H1 (cell line): Measurements from ENCODE around the gene GPRASP2. TPM values are rescaled to one million over a fixed set of nuclear protein-coding genes. Genes with fewer than 3 reads are reported as not detected.

Source experiments
- BRCA1 ChIP-seq: IDR thresholded peaks from 2 replicates; pipeline ENCODE4 v1.6.1; 2012; ENCODE audit warnings: low read depth, low read length, improper control_type of control experiment
- CREB1 ChIP-seq: IDR thresholded peaks from 2 replicates; pipeline ENCODE4 v1.6.1; 2012; ENCODE audit warnings: inconsistent platforms
- GABPA ChIP-seq: IDR thresholded peaks from 2 replicates; pipeline ENCODE4 v1.6.1; 2011; ENCODE audit warnings: mild to moderate bottlenecking, low read length, moderate library complexity, borderline replicate concordance; ENCODE audit not compliant: insufficient read depth
- HDAC2 ChIP-seq, 2 experiments: fragments of 300-600 bp in 1 of 2; sonication (generic) in 1 of 2; IDR thresholded peaks; 2 replicates each; pipeline ENCODE4 v1.6.1; 2011 to 2012; ENCODE audit warnings: low read depth in 2 of 2, low read length in 2 of 2, mild to moderate bottlenecking in 2 of 2, moderate library complexity in 2 of 2, borderline replicate concordance in 1 of 2, inconsistent platforms in 1 of 2
- KDM4A ChIP-seq: IDR thresholded peaks from one replicate; pipeline ENCODE4 v1.7.1; 2012; ENCODE audit warnings: low read depth, mild to moderate bottlenecking, moderate library complexity, low read length, inconsistent platforms; ENCODE audit not compliant: severe bottlenecking
- NANOG ChIP-seq: IDR thresholded peaks from 2 replicates; pipeline ENCODE4 v1.6.1; 2011; ENCODE audit warnings: low read length, low read depth, mild to moderate bottlenecking, inconsistent platforms; ENCODE audit not compliant: insufficient read depth, poor library complexity, severe bottlenecking
- POLR2AphosphoS5 ChIP-seq: IDR thresholded peaks from 2 replicates; pipeline ENCODE4 v1.6.1; 2011; ENCODE audit warnings: low read depth, low read length
- RBBP5 ChIP-seq: IDR thresholded peaks from 2 replicates; pipeline ENCODE4 v1.7.1; 2012; ENCODE audit warnings: low read depth, mild to moderate bottlenecking, inconsistent platforms, low read length, moderate library complexity, borderline replicate concordance
- SIX5 ChIP-seq: IDR thresholded peaks from 2 replicates; pipeline ENCODE4 v1.6.1; 2011; ENCODE audit warnings: mild to moderate bottlenecking, low read depth, low read length
- SP1 ChIP-seq: IDR thresholded peaks from 2 replicates; pipeline ENCODE4 v1.6.1; 2011; ENCODE audit warnings: low read depth, low read length
- SUZ12 ChIP-seq: fragments of 200-600 bp; sonication (generic); IDR thresholded peaks from 2 replicates; pipeline ENCODE4 v1.6.1; 2012; ENCODE audit warnings: mild to moderate bottlenecking, inconsistent platforms, low read length, moderate library complexity, mixed read lengths
- TAF1 ChIP-seq: IDR thresholded peaks from 2 replicates; pipeline ENCODE4 v1.6.1; 2011; ENCODE audit warnings: mild to moderate bottlenecking, low read depth, low read length
- TBP ChIP-seq: IDR thresholded peaks from 2 replicates; pipeline ENCODE4 v1.6.1; 2011; ENCODE audit warnings: low read depth, low read length, improper control_type of control experiment
- polyA plus RNA-seq, 7 experiments: library from polyadenylated mRNA; depleted of rRNA in 3 of 7; stranded (reverse) in 5 of 7; unstranded in 2 of 7; fragments of >200 nt in 5 of 7; fragments of 200-250 nt in 2 of 7; gene quantifications; 1 replicate in 5 of 7; 2 replicates in 1 of 7; 4 replicates in 1 of 7; pipeline versions ENCODE4 v1.2.1 to v1.2.3, GENCODE V29; 2011 to 2013; ENCODE audit warnings: missing spikeins in 2 of 7, mixed read lengths in 2 of 7
- total RNA-seq: library from RNA; stranded (reverse); fragmentation: NEBNext Ultra II Directional; extraction: Animal tissue kit (Norgen Biotek cat#: 25700); gene quantifications from 2 replicates; pipeline ENCODE4 v1.2.1, GENCODE V29; 2021
- TF ChIP-seq, protein P1 (sequence below): IDR thresholded peaks from 2 replicates; pipeline ENCODE4 v1.6.1; 2012; ENCODE audit warnings: inconsistent platforms

The GPRASP2 gene
- total and polyA plus RNA-seq, 2 of the 8 experiments (the other 6 are each of a cell fraction or from before 2014, with no cell fraction given): 8.0 to 15.7 TPM

- TF ChIP-seq GABPA: no peak
- no peak for TF ChIP-seq SP1
- TF ChIP-seq, protein P1, sequence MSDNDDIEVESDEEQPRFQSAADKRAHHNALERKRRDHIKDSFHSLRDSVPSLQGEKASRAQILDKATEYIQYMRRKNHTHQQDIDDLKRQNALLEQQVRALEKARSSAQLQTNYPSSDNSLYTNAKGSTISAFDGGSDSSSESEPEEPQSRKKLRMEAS: peak; percentile 68
- peak; percentile 43 for TF ChIP-seq NANOG
- peak; percentile 43; the same call in 1 of the 2 replicates for TF ChIP-seq TBP
- TF ChIP-seq POLR2AphosphoS5: peak; percentile 61; the same call in 1 of the 2 replicates
- no peak for TF ChIP-seq SIX5
- TF ChIP-seq RBBP5: no peak
- TF ChIP-seq SUZ12: no peak
- 0 out of 4 replicates have a peak, but pooled peaks of 1 of the 2 experiments have one; percentile 54 for TF ChIP-seq HDAC2 (IDR thresholded peaks at IDR 0.05; ENCODE audit: borderline replicate concordance in 1 of 2, low read depth in 2 of 2, low read length in 2 of 2)
- peak; percentile 67 for TF ChIP-seq TAF1
- 0 out of 2 replicates have a peak, but pooled peaks have one; percentile 52 for TF ChIP-seq CREB1
- no peak for TF ChIP-seq BRCA1
- TF ChIP-seq KDM4A: no peak
Observed at GRCh38 chrX:102720237-102721168, 8.3 kb downstream of the GPRASP2 start, which contains the start of gene GPRASP3 (continued).
